Epidermal melanocyte (primary cell): ENCODE measurements around the gene RELB.
A peak's percentile ranks its signal among the peaks of the same experiment; 100 is the strongest.
"Not testable (repeated sequence)": the region's sequence is repeated elsewhere in the genome, so short reads cannot be mapped to it uniquely, and the experiment has no call there.

Experiments
- DNase-seq: peaks from one replicate; pipeline ENCODE4 v3.0.0; 2011; ENCODE audit warnings: low spot score; ENCODE audit not compliant: insufficient read length

The RELB gene

GRCh38 chr19:44986389-44986788 lies 14.9 kb upstream of the RELB start:
- DNase-seq: no peak

DNA sequence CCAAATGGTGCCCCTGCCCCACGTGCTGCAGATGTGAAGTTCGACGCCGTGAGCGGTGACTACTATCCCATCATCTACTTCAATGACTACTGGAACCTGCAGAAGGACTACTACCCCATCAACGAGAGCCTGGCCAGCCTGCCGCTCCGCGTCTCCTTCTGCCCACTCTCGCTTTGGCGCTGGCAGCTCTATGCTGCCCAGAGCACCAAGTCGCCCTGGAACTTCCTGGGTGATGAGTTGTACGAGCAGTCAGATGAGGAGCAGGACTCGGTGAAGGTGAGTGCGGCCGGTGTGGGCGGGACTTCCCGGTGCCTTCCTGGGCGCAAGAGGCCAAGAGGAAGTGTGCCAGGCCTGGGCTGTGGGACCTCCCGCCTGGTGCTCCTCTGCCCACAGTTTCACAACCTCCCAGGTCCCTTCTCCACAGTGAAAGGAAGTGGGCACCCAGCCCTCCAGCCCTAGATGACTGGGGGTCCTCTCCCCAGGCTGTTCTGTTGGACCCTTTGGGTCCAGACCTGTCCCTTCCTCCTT lies 14.1 kb upstream of the RELB start:
- no peak for DNase-seq

DNA sequence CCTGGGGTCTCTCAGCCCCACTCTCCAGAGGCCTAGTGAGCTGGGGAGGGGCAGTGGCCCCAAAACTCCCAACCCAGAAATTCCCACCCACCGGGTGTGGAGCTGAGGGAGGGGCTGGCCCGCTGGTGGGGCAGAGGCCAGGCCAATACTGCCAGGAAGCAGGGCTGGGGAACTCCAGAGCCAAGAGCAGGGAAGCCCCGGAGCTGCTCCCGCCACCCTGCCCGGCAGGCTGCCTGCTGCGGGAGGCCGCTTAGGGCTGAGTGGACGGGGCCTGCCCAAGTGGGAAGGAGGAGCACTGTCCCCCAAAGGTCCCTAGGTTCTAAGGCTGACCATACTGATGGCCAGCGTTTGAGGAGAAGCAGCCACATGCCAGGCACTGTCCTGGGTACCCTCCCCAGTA lies 13.0 kb upstream of the RELB start:
- no peak for DNase-seq

DNA sequence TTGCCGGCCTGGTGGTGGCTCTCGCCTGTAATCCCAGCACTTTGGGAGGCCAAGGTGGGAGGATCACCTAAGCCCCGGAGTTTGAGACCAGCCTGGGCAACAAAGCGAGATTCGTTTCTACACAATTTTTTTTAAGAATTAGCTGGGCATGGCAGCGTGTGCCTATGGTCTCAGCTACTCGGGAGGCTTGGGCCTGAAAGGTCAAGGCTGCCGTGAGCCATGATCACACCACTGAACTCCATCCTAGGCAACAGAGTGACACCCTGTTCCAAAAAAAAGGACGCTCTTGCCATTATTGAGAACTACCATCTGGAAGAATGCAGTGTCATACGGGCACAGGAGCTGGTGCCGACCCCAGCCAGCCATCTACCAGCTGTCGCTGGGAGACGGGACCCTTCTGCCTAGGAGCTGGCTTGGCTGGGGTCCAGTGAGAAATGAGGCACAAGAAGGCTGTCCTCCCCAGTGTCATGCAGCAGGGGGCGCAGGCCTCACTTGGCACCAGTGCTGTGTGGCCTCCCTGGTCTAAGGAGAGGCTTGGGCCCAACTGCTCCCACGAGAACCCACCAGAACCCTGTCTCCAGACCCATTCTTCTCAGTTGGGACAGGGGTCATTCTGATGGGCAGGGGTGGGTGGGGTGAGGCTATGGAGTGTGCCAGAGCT lies 12.2 kb upstream of the RELB start:
- DNase-seq: peak; percentile 64

DNA sequence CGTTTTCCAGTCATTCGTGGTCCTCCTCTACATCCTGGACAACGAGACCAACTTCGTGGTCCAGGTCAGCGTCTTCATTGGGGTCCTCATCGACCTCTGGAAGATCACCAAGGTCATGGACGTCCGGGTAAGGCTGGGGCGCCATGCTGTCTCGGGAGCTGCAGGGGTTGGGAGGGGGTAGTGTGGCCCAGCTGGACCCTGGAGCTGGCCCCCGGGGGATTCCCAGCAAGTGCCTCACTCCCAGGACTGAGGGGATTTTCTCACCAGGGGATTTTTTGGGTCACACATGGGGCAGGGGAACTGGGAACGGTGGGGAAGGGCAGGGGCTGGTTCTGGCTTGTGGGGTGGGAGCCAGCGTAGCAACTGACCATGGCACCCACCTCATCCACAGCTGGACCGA lies 10.8 kb upstream of the RELB start:
- DNase-seq: no peak

DNA sequence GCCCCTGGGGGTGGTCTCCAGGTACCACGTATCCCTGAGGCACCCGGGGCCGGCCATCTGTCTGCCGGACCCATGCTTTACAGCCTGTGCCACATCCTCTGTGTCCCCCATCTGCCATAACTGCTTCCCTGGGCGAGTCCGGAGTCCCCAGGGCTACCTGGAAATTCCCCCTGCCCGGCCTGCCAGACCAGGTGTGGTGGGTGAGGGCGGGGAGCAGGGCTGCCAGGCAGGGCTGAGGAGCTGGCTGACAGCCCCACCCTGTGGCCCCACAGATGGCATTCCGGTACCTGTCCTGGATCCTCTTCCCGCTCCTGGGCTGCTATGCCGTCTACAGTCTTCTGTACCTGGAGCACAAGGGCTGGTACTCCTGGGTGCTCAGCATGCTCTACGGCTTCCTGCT lies 10.3 kb upstream of the RELB start:
- DNase-seq: no peak

DNA sequence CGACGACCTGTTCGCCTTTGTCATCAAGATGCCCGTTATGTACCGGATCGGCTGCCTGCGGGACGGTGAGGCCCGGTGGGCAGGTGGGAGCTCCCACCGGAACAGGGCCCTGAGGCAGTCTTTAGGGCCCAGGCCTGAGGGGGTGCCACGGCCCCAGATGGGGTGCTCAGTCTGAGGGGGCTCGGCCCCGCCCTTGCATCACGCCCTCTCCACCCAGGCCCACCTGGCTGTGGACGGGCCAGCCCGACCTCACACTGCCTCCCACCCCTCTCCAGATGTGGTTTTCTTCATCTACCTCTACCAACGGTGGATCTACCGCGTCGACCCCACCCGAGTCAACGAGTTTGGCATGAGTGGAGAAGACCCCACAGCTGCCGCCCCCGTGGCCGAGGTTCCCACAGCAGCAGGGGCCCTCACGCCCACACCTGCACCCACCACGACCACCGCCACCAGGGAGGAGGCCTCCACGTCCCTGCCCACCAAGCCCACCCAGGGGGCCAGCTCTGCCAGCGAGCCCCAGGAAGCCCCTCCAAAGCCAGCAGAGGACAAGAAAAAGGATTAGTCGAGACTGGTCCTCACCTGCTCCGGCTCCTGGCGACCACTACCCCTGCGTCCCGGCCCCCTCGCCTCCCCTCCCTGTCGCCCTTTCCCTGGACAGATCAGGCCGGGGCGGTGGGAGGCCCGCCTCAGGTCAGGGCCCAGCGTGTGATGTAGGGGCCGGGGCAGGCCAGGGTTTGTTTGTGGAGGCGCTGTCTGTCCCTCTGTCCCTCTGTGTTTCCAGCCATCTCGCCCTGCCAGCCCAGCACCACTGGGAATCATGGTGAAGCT lies 8.7 kb upstream of the RELB start:
- DNase-seq: no peak

GRCh38 chr19:44993526-44993925 lies 7.7 kb upstream of the RELB start:
- DNase-seq: no peak

- DNase-seq: no peak
Measured at GRCh38 chr19:44993926-44994537, 7.2 kb upstream of the RELB start.

GRCh38 chr19:44998025-44998424 lies 3.2 kb upstream of the RELB start:
- DNase-seq: no peak

- not testable (repeated sequence) for DNase-seq
Measured at GRCh38 chr19:44999131-44999925, 1.9 kb upstream of the RELB start.

DNA sequence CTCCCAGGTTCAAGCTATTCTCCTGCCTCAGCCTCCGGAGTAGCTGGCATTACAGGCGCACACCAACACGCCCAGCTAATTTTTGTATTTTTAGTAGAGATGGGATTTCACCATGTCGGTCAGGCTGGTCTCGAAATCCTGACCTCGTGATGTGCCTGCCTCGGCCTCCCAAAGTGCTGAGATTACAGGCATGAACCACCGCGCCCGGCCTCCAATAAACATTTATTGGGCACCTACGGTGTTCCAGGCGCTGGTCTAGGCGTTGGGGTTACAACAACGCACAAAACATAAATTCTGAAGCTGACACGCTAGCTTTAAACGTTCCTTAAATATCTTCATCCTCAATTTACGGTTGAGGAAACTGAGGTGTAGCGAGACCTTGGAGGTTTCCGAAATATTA lies 599 bp upstream of the RELB start:
- DNase-seq: not testable (repeated sequence)

- DNase-seq: no peak
Measured at GRCh38 chr19:45003485-45003884, 2.2 kb downstream of the RELB start.

- DNase-seq: no peak
Measured at GRCh38 chr19:45005787-45006186, 4.5 kb downstream of the RELB start.

DNA sequence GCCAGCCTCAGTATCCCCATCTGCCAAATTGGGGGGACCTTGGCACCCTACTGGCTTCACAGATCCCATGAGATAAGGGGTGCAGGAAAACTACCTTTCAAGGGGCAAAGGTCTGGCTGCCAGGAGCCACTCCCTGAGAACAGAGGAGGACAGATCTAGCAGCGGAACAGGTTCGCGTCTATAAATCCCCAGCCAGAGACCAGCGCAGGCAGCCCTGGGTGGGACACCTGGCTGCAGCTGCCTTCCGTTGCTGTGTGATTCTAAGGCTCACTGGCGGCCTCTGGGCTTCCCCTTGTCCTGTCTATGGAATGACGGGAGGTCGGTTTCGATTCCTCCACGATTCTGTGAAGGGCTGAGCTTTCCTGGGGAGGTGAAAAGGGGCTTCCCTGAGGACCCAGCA lies 7.3 kb downstream of the RELB start:
- no peak for DNase-seq

DNA sequence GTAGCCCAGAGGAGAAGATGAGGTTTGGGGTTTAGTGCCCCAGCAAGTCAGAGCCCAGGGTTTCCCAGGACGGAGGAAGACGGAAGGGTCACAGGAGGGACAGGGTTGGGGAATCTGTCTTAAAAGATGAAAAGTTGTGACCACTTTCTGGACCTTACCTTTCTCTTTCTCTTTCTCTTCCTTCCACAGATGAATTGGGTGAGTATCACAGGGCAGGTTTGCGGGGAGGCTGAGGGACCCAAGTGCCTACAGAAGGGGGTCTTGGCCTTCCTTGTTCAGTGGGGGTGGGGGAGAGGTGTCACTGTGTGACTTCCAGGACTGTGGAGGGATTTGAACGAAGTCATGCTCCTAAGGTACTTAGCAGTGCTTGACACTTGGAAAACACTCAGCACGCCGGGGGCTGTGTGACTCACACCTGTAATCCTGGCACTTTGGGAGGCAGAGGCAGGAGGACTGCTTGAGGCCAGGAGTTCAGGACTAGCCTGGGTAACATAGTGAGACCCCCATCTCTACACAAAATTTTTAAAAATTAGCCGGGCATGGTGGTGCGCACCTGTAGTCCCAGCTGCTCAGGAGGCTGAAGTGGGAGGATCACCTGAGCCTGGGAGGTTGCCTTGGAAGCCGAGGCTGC lies 8.5 kb downstream of the RELB start:
- DNase-seq: no peak

- DNase-seq: no peak
Measured at GRCh38 chr19:45010306-45010705, 9.0 kb downstream of the RELB start.

DNA sequence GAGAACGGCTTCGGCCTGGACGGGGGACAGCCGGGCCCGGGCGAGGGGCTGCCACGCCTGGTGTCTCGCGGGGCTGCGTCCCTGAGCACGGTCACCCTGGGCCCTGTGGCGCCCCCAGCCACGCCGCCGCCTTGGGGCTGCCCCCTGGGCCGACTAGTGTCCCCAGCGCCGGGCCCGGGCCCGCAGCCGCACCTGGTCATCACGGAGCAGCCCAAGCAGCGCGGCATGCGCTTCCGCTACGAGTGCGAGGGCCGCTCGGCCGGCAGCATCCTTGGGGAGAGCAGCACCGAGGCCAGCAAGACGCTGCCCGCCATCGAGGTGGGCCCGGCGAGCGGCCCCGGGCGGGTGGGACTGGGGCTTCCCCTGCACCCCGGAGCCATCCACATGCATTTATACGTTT lies 10.7 kb downstream of the RELB start:
- DNase-seq: no peak

DNA sequence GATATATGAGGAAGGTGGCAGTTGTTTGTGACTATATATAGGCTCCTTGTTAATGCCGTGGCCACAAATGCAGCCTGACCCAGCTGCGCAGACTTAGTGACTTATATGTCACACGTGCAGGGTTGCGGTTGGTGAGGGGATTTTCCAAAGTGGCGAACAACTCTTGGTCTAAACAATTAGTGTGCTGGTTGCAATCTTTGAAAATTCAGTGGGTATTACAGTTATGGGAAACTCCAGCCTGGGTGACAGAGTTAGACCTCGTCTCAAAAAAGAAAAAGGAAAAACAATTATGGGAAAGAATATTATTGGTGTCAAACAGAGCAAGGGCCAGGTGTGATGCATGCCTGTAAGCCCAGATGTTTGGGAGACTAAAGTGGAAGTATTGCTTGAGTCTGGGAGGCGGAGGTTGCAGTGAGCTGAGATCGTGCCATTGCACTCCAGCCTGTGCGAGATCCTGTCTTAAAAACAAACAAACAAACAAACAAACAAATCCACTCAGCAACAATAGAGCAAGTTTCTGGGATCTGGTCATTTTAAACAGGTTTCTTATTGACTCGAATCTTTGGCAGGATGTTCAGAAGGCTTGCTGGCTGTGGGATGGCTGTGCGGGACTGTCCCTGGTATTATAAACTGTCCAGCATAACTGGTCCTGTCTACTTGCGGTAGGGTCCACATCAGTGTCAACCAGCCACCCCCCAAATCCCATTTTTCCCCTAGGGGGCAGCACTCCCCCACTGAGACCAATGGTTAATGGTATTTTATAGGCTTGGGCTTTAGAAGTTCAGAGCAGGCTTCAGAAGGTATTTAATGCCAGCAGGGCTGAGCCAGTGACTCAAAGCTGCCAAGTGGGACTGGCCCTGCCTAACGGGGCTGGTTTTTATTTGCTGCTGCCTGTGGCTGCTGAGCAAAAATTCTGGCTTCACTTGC lies 15.4 kb downstream of the RELB start:
- DNase-seq: peak; percentile 96

- DNase-seq: no peak
Measured at GRCh38 chr19:45019187-45019586, 17.9 kb downstream of the RELB start.
